Neural cell (in vitro differentiated cells): Measurements from ENCODE around the gene GPC5.

ENCODE experiments used
- CTCF ChIP-seq: fragments of 450-650 bp; IDR thresholded peaks from 2 replicates; pipeline ENCODE4 v1.5.1; 2014; ENCODE audit warnings: antibody characterized with exemption, mild to moderate bottlenecking, moderate library complexity; ENCODE audit not compliant: poor library complexity, severe bottlenecking
- EP300 ChIP-seq: fragments of 450-650 bp; conservative IDR thresholded peaks from 2 replicates; pipeline ENCODE4 v1.6.1; 2014; ENCODE audit warnings: antibody characterized with exemption, mild to moderate bottlenecking, moderate library complexity; ENCODE audit not compliant: poor library complexity, severe bottlenecking
- EZH2 ChIP-seq: fragments of 200-600, 300-800 bp; shearing (Covaris generic), sonication (generic); IDR thresholded peaks from 2 replicates; pipeline ENCODE4 v1.6.1; 2014; ENCODE audit warnings: antibody characterized with exemption, low read length, borderline replicate concordance, mild to moderate bottlenecking; ENCODE audit not compliant: insufficient read depth, poor library complexity, severe bottlenecking
- MXI1 ChIP-seq: fragments of 450-650 bp; conservative IDR thresholded peaks from 2 replicates; pipeline ENCODE4 v1.6.1; 2014; ENCODE audit warnings: antibody characterized with exemption, mild to moderate bottlenecking; ENCODE audit not compliant: poor library complexity, severe bottlenecking
- POLR2AphosphoS5 ChIP-seq: IDR thresholded peaks from 2 replicates; pipeline ENCODE4 v1.6.1; 2012
- RAD21 ChIP-seq: fragments of 450-650 bp; conservative IDR thresholded peaks from 2 replicates; pipeline ENCODE4 v1.6.1; 2014; ENCODE audit warnings: antibody characterized with exemption, mild to moderate bottlenecking, moderate library complexity
- TAF1 ChIP-seq: IDR thresholded peaks from 2 replicates; pipeline ENCODE4 v1.6.1; 2012; ENCODE audit warnings: low read depth

- no peak for TF ChIP-seq TAF1
- no peak for TF ChIP-seq MXI1
- TF ChIP-seq EZH2, result no peak
- TF ChIP-seq CTCF, result no peak
- no peak for TF ChIP-seq RAD21
- no peak for TF ChIP-seq POLR2AphosphoS5
- no peak for TF ChIP-seq EP300
These were observed 52.5 kb downstream of the GPC5 start for GRCh38 chr13:91450913-91451312.
